ENCODE data around the gene AUTS2. TPM values are rescaled to one million over a fixed set of nuclear protein-coding genes. Genes with fewer than 3 reads are reported as not detected.

Gene AUTS2
- total and polyA plus RNA-seq, 10 of the 15 experiments (the other 5 are each of a cell fraction or from before 2014, with no cell fraction given): 6.4 to 55.6 (median 21.6) TPM

DNA sequence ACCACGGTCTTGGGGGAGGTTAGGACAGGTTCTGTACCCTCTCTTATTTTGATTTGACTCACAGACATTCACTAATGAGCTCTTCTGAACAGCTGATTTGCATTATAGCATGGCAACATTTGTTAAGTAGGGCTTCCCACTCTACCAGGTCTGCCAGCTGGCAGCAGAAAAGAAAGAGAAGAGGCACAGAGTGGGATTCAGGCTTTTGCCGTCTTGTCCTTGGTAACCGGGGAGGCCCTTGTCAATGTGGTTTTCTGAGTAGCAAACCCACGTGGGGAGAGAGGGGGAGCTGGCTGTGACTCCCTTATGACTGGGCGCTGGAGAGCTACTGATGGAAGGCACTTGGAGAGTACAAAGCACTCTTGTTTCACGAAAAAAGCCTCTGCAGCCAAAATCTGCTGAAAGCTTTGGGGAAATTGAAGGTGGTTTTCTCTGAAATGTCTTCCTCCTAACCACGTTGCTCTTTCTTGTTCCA, 1178.4 kb downstream of the AUTS2 start:
- Histone ChIP-seq H3K9me3 (replicated peaks; ENCODE audit: control insufficient read depth, insufficient read depth, low read length) (no peaks in the 10 kb centered on the region), H3K9ac (ENCODE audit: control insufficient read depth, insufficient read depth, low read length) (no peak overlapping the region), H3K4me1 (ENCODE audit: control insufficient read depth, insufficient read depth, low read length) (peaks cover 14% of the 10 kb centered on the region), H3K36me3 (ENCODE audit: control insufficient read depth in 2 of 2, insufficient read depth in 2 of 2, low read length in 1 of 2) (peaks cover 17 to 30% of the 10 kb centered on the region in 2 experiments), H3K4me3 (no peak overlapping the region), H3K27me3 (replicated peaks in 1 of 2; ENCODE audit: control insufficient read depth in 2 of 2, insufficient read depth in 2 of 2, low read length in 1 of 2) (no peaks in the 10 kb centered on the region), H3K4me2 (ENCODE audit: control insufficient read depth, insufficient read depth) (no peak overlapping the region), H3K27ac (ENCODE audit: control insufficient read depth, insufficient read depth) (peak overlapping the region; percentile 38; the same call in 1 of the 2 replicates), H4K20me1 (ENCODE audit: control insufficient read depth, insufficient read depth) (no peaks in the 10 kb centered on the region), H3K79me2 (ENCODE audit: control insufficient read depth, insufficient read depth, low read length) (no peaks in the 10 kb centered on the region; the same call in 1 of the 2 replicates), H2AFZ (ENCODE audit: control insufficient read depth, low read depth, low read length) (no peak overlapping the region; the same call in 1 of the 2 replicates)
- ChIA-PET POLR2A (interaction anchor here (1.2 to 2.1 kb wide), 4 partner anchors 13 to 82 kb away, joined by 4 to 10 read pairs (median 8); no protein-coding TSS in a partner anchor), CTCF (interaction anchor here (0.7 to 7.1 kb wide), 5 partner anchors 12 to 77 kb away, joined by 3 to 131 read pairs (median 4); no protein-coding TSS in a partner anchor), RAD21 (ENCODE audit: unreplicated experiment) (interaction anchor here (0.7 to 7.5 kb wide), 10 partner anchors 12 to 77 kb away, joined by 3 to 125 read pairs (median 4); no protein-coding TSS in a partner anchor), SMC1A (ENCODE audit: uncharacterized antibody, unreplicated experiment) (interaction anchor here (0.7 to 12.4 kb wide), 17 partner anchors 9 to 949 kb away, joined by 3 to 177 read pairs (median 4); no protein-coding TSS in a partner anchor)
- no TSS peak for BruUV-seq (replicated peaks)
- in situ Hi-C loops (cut with MboI): no loop called here
- peak; percentile 51 for DNase-seq (ENCODE audit: low read depth, low spot score)
- no peak for FAIRE-seq
- 7% methylated on average over 7 of the region's 7 CpGs for WGBS (ENCODE audit: insufficient coverage, insufficient replicate concordance, low lambda C conversion rate, missing lambda C conversion rate)
- peak; percentile 74 for ATAC-seq
- intact Hi-C loops (cut with micrococcal nuclease; ENCODE audit: unreplicated experiment): loop anchor here (1.0 to 5.0 kb wide), 2 partner anchors 49 to 79 kb away; no protein-coding TSS in a partner anchor
- TF ChIP-seq NFIC (IDR thresholded peaks at IDR 0.05; ENCODE audit: low read depth, low read length): 0 out of 2 replicates have a peak, but pooled peaks have one; percentile 20
- 0 out of 2 replicates have a peak, but pooled peaks have one; percentile 12 for TF ChIP-seq JUNB (IDR thresholded peaks at IDR 0.05)
- TF ChIP-seq, protein P1, sequence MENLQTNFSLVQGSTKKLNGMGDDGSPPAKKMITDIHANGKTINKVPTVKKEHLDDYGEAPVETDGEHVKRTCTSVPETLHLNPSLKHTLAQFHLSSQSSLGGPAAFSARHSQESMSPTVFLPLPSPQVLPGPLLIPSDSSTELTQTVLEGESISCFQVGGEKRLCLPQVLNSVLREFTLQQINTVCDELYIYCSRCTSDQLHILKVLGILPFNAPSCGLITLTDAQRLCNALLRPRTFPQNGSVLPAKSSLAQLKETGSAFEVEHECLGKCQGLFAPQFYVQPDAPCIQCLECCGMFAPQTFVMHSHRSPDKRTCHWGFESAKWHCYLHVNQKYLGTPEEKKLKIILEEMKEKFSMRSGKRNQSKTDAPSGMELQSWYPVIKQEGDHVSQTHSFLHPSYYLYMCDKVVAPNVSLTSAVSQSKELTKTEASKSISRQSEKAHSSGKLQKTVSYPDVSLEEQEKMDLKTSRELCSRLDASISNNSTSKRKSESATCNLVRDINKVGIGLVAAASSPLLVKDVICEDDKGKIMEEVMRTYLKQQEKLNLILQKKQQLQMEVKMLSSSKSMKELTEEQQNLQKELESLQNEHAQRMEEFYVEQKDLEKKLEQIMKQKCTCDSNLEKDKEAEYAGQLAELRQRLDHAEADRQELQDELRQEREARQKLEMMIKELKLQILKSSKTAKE (IDR thresholded peaks at IDR 0.05; ENCODE audit: low read depth, poor library complexity, severe bottlenecking): peak; percentile 63
- peak; percentile 57; the same call in 1 of the 2 replicates for TF ChIP-seq IRF4 (IDR thresholded peaks at IDR 0.05; ENCODE audit: low read depth, low read length)
- TF ChIP-seq BCL11A (IDR thresholded peaks at IDR 0.05; ENCODE audit: low read depth, low read length): peak; percentile 78; the same call in 1 of the 2 replicates
- TF ChIP-seq, protein P2, sequence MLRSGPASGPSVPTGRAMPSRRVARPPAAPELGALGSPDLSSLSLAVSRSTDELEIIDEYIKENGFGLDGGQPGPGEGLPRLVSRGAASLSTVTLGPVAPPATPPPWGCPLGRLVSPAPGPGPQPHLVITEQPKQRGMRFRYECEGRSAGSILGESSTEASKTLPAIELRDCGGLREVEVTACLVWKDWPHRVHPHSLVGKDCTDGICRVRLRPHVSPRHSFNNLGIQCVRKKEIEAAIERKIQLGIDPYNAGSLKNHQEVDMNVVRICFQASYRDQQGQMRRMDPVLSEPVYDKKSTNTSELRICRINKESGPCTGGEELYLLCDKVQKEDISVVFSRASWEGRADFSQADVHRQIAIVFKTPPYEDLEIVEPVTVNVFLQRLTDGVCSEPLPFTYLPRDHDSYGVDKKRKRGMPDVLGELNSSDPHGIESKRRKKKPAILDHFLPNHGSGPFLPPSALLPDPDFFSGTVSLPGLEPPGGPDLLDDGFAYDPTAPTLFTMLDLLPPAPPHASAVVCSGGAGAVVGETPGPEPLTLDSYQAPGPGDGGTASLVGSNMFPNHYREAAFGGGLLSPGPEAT (IDR thresholded peaks at IDR 0.05; ENCODE audit: low read depth): peak; percentile 53; the same call in 1 of the 2 replicates
- TF ChIP-seq RUNX3 (IDR thresholded peaks at IDR 0.05; ENCODE audit: low read length): peak; percentile 59; the same call in 1 of the 2 replicates
- TF ChIP-seq, protein P3, sequence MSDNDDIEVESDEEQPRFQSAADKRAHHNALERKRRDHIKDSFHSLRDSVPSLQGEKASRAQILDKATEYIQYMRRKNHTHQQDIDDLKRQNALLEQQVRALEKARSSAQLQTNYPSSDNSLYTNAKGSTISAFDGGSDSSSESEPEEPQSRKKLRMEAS (IDR thresholded peaks at IDR 0.05; ENCODE audit: low read depth, low read length): peak; percentile 49; the same call in 1 of the 2 replicates
- no peak for TF ChIP-seq YY1 (IDR thresholded peaks at IDR 0.05; ENCODE audit: low read depth, low read length)
- TF ChIP-seq, protein P4, sequence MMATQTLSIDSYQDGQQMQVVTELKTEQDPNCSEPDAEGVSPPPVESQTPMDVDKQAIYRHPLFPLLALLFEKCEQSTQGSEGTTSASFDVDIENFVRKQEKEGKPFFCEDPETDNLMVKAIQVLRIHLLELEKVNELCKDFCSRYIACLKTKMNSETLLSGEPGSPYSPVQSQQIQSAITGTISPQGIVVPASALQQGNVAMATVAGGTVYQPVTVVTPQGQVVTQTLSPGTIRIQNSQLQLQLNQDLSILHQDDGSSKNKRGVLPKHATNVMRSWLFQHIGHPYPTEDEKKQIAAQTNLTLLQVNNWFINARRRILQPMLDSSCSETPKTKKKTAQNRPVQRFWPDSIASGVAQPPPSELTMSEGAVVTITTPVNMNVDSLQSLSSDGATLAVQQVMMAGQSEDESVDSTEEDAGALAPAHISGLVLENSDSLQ (IDR thresholded peaks at IDR 0.05): peak; percentile 35; the same call in 1 of the 2 replicates
- TF ChIP-seq, protein P5, sequence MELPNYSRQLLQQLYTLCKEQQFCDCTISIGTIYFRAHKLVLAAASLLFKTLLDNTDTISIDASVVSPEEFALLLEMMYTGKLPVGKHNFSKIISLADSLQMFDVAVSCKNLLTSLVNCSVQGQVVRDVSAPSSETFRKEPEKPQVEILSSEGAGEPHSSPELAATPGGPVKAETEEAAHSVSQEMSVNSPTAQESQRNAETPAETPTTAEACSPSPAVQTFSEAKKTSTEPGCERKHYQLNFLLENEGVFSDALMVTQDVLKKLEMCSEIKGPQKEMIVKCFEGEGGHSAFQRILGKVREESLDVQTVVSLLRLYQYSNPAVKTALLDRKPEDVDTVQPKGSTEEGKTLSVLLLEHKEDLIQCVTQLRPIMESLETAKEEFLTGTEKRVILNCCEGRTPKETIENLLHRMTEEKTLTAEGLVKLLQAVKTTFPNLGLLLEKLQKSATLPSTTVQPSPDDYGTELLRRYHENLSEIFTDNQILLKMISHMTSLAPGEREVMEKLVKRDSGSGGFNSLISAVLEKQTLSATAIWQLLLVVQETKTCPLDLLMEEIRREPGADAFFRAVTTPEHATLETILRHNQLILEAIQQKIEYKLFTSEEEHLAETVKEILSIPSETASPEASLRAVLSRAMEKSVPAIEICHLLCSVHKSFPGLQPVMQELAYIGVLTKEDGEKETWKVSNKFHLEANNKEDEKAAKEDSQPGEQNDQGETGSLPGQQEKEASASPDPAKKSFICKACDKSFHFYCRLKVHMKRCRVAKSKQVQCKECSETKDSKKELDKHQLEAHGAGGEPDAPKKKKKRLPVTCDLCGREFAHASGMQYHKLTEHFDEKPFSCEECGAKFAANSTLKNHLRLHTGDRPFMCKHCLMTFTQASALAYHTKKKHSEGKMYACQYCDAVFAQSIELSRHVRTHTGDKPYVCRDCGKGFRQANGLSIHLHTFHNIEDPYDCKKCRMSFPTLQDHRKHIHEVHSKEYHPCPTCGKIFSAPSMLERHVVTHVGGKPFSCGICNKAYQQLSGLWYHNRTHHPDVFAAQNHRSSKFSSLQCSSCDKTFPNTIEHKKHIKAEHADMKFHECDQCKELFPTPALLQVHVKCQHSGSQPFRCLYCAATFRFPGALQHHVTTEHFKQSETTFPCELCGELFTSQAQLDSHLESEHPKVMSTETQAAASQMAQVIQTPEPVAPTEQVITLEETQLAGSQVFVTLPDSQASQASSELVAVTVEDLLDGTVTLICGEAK (IDR thresholded peaks at IDR 0.05; ENCODE audit: borderline replicate concordance): no peak
- TF ChIP-seq POLR2AphosphoS2 (IDR thresholded peaks at IDR 0.05; ENCODE audit: low read depth, low read length): no peak
- TF ChIP-seq NBN (IDR thresholded peaks at IDR 0.05): 0 out of 2 replicates have a peak, but pooled peaks have one; percentile 28
- TF ChIP-seq IKZF2 (IDR thresholded peaks at IDR 0.05): peak in 1 of 2 experiments; percentile 56; a peak in 2 of 4 replicates

Data from GM12878 (cell line).